Lower lobe of right lung (tissue), 2 donors: Measurements from ENCODE around the gene AFDN. TPM values are rescaled to one million over a fixed set of nuclear protein-coding genes. Genes with fewer than 3 reads are reported as not detected.
A peak's percentile ranks its signal among the peaks of the same experiment; 100 is the strongest.

ENCODE experiments used
- ATAC-seq, 2 donors: fragments of 200-7000 bp; cut with Tn5 transposase; one replicate each; pipeline ENCODE4 v1.9.1; 2020 to 2022; ENCODE audit warnings: mild to moderate bottlenecking in 2 of 2, moderate library complexity in 2 of 2
- DNase-seq: peaks from one replicate; pipeline ENCODE4 v3.0.0-alpha.2; 2020
- H3K27ac ChIP-seq: fragments of 200-600 bp; one replicate; pipeline ENCODE4 v1.8.0; 2022
- H3K27me3 ChIP-seq: fragments of 200-600 bp; one replicate; pipeline ENCODE4 v1.8.0; 2022; ENCODE audit warnings: low read depth
- H3K36me3 ChIP-seq: fragments of 200-600 bp; one replicate; pipeline ENCODE4 v1.8.0; 2022; ENCODE audit warnings: mild to moderate bottlenecking
- H3K4me1 ChIP-seq: fragments of 200-600 bp; one replicate; pipeline ENCODE4 v1.8.0; 2022
- H3K4me3 ChIP-seq: fragments of 200-600 bp; one replicate; pipeline ENCODE4 v1.8.0; 2022; ENCODE audit warnings: mild to moderate bottlenecking
- H3K9me3 ChIP-seq: fragments of 200-600 bp; one replicate; pipeline ENCODE4 v1.8.0; 2022
- intact Hi-C: fragments of 100-400 bp; cut with DNase I; formaldehyde crosslinking; loops from one replicate; pipeline ENCODE4 v1.11.0; 2022
- total RNA-seq: library from RNA; stranded (reverse); fragmentation: NEBNext Ultra II Directional; extraction: Animal tissue kit (Norgen Biotek cat#: 25700); gene quantifications from one replicate; pipeline ENCODE4 v1.2.1, GENCODE V29; 2021
- TF ChIP-seq, protein P1 (sequence below): fragments of 200-600 bp; IDR thresholded peaks from one replicate; pipeline ENCODE4 v1.8.0; 2022; ENCODE audit warnings: antibody characterized with exemption, mild to moderate bottlenecking
- donor health status: DM: no; HTN: yes; CAD: no; lungs with severe emphysema.

The AFDN gene
- total RNA-seq, 1 donor from 2014 or later, result 167 TPM

DNA sequence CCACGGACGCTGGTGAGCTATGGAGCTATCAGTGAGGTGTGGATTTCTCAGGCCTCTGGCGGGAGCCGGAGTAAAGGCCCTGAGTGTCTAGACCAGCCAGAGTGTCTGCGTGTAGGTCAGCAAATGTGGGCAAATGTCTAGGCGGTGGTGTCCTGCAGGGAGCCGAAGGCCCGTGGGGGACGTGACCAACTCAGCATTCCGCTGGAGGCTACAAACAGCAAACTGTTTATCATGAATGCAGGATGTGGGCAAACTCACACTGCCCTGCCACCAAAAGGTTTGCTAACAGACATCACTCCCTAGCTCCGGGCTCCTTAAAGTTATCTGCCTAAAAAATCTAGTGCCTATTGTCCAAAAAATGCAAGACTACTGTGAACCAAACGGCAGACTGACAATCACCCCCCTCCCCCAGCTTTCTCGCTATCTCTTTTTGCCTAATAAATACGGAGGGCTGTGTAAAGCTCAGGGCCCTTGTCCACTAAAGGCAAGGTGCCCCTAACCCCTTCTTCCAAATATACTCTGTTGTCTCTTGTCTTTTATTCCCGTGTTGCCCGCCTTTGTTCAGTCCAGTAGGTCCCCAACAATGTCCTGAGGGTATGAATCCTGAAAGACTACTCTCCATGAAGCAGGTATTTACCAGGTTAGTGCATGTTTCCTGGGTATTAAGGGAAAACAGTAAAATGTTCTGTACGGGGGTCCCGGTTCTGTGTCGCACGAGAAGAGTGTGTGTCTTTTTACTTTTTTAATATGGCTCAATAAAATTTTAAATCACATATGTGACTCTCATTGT lies 29.0 kb upstream of the AFDN start:
- H3K9me3 ChIP-seq, result no peaks in the 10 kb centered on the region
- H3K4me3 ChIP-seq, result no peak overlapping the region
- intact Hi-C loops, result no loop called here
- no peak overlapping the region for H3K27ac ChIP-seq
- no peak for ATAC-seq
- H3K36me3 ChIP-seq, result no peaks in the 10 kb centered on the region
- TF ChIP-seq, protein P1, sequence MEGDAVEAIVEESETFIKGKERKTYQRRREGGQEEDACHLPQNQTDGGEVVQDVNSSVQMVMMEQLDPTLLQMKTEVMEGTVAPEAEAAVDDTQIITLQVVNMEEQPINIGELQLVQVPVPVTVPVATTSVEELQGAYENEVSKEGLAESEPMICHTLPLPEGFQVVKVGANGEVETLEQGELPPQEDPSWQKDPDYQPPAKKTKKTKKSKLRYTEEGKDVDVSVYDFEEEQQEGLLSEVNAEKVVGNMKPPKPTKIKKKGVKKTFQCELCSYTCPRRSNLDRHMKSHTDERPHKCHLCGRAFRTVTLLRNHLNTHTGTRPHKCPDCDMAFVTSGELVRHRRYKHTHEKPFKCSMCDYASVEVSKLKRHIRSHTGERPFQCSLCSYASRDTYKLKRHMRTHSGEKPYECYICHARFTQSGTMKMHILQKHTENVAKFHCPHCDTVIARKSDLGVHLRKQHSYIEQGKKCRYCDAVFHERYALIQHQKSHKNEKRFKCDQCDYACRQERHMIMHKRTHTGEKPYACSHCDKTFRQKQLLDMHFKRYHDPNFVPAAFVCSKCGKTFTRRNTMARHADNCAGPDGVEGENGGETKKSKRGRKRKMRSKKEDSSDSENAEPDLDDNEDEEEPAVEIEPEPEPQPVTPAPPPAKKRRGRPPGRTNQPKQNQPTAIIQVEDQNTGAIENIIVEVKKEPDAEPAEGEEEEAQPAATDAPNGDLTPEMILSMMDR, result no peak
- H3K27me3 ChIP-seq, result peaks cover 6% of the 10 kb centered on the region
- no peak for DNase-seq
- H3K4me1 ChIP-seq, result peaks cover 9% of the 10 kb centered on the region

DNA sequence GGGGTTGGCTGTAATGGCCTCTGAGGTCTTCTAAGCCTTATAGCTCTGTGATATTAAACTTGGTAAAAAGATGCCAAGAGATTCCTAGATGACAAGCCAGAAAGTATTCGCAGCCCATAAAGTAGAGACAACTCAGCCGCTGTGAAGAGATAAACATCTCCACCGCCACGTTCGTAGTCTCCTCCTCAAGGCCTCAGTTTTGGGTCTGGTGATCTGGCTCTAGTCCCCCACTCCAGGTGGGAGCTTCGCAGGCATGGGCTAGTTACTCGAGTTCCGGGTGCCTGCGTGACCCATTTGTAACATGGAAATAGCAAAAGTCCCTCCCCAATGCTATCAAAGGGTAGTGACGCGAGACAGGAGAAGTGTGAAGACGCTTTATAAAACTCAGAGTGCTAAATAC lies 28.3 kb upstream of the AFDN start:
- peaks cover 9% of the 10 kb centered on the region for H3K4me1 ChIP-seq
- TF ChIP-seq, protein P1, result no peak
- DNase-seq, result no peak
- no peaks in the 10 kb centered on the region for H3K9me3 ChIP-seq
- H3K36me3 ChIP-seq, result no peaks in the 10 kb centered on the region
- intact Hi-C loops, result no loop called here
- no peak overlapping the region for H3K27ac ChIP-seq
- H3K4me3 ChIP-seq, result no peak overlapping the region
- no peak for ATAC-seq
- peaks cover 6% of the 10 kb centered on the region for H3K27me3 ChIP-seq

DNA sequence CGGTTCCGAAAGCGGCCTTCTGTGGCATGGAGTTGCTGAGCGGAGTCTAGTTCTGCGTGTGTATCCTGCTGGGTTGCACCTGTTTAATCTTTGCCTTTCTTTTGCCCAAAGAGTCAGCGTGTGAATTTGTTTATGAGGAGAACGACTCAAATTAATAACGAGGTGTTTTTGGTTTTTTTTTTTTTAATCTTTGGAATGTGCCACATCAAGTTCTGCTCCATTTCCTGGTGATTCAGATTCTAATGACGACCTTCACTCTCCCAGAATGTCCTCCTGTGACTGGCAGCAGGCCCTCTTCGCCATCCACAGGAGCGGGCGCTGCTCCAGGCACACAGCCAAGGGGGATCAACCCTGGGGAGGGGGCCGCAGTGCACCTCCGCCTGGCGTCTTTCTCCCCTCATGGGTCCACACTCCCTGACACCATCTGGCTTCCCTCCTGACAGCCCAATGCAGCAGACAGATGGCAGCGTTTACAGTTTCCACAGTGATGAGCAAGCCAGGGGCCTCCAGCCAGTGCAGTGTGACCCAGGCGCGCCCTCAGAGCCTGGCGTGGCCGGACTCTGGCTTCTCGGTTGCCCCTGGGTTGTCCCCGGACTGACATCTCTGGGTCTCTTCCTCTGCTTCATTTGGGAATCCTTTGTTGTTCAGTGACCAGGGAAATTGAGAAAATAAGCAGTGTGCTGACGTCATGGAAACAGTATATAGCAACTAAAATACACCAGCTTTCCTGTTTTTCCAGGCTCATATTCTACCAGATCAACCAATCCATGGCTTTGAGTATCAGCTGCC lies 27.5 kb upstream of the AFDN start:
- TF ChIP-seq, protein P1, result no peak
- H3K4me3 ChIP-seq, result no peak overlapping the region
- peak in 1 of 2 donors; percentile 18 for ATAC-seq
- intact Hi-C loops, result no loop called here
- no peaks in the 10 kb centered on the region for H3K36me3 ChIP-seq
- no peak overlapping the region for H3K27ac ChIP-seq
- DNase-seq, result no peak
- no peaks in the 10 kb centered on the region for H3K9me3 ChIP-seq
- peaks cover 6% of the 10 kb centered on the region for H3K27me3 ChIP-seq
- H3K4me1 ChIP-seq, result peaks cover 9% of the 10 kb centered on the region

GRCh38 chr6:167800549-167800948 lies 26.2 kb upstream of the AFDN start:
- H3K4me1 ChIP-seq, result peaks cover 9% of the 10 kb centered on the region
- ATAC-seq (no peak), DNase-seq (no peak)
- no peak overlapping the region for H3K27ac ChIP-seq
- no peaks in the 10 kb centered on the region for H3K9me3 ChIP-seq
- TF ChIP-seq, protein P1, result no peak
- intact Hi-C loops, result no loop called here
- H3K27me3 ChIP-seq, result peaks cover 6% of the 10 kb centered on the region
- H3K4me3 ChIP-seq, result no peak overlapping the region
- no peaks in the 10 kb centered on the region for H3K36me3 ChIP-seq

DNA sequence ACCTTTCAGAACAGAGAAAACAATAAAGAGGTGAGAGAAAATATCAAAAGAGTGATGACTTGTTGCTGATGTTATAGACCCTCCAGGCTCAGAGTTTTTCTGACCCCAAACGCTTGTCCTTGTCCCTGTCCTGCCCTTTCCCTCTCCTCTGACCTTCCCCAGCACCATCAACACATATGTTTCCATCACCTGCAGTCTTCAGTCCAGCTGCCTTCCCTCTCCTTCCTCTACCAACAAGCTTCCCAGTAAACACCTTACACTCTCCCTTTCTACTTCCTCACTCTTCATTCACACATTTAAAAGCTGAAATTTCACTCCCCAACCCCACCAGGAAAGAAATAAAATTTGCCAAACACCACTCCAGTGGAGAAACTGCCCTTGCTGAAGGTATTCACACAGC lies 25.4 kb upstream of the AFDN start:
- peaks cover 5% of the 10 kb centered on the region for H3K4me1 ChIP-seq
- ATAC-seq (no peak), DNase-seq (no peak)
- H3K9me3 ChIP-seq, result no peaks in the 10 kb centered on the region
- no peaks in the 10 kb centered on the region for H3K36me3 ChIP-seq
- no peak overlapping the region for H3K27ac ChIP-seq
- no peak overlapping the region for H3K4me3 ChIP-seq
- intact Hi-C loops, result no loop called here
- TF ChIP-seq, protein P1, result no peak
- peaks cover 6% of the 10 kb centered on the region for H3K27me3 ChIP-seq
